HCT116 (cell line): ENCODE data around the gene POGLUT2. TPM values are rescaled to one million over a fixed set of nuclear protein-coding genes. Genes with fewer than 3 reads are reported as not detected.

Source experiments
- ATAC-seq: fragments of 200-7000 bp; cut with Tn5 transposase; 2 replicates; pipeline ENCODE4 v1.9.1; 2020; ENCODE audit warnings: mild to moderate bottlenecking, moderate library complexity
- Bru-seq: library from RNA; stranded (reverse); fragments of 400-500 nt; gene quantifications from one replicate; lab custom pipeline; 2021; lab: Mats Ljungman, UMichigan
- BruChase-seq, 2 experiments: library from RNA; stranded (reverse); fragments of 400-500 nt; gene quantifications; one replicate each; lab custom pipeline; 2021; lab: Mats Ljungman, UMichigan
- BruUV-seq: library from RNA; stranded (reverse); fragments of 400-500 nt; replicated peaks from 2 replicates; lab custom pipeline; 2021; lab: Mats Ljungman, UMichigan
- CTCF ChIA-PET: fragments of 300-600 bp; sonication (Branson Sonifier 250); formaldehyde crosslinking; loops from one replicate; lab custom pipeline; 2021; ENCODE audit warnings: antibody characterized with exemption; lab: Charles Lee
- POLR2A ChIA-PET: fragments of 300-600, 350-600 bp; sonication (Branson Sonifier 250); formaldehyde crosslinking; loops from one replicate; lab custom pipeline; 2021; ENCODE audit warnings: antibody characterized with exemption; lab: Charles Lee
- RAD21 ChIA-PET, 2 experiments: fragments of 300-600 bp; sonication (Branson Sonifier 250); formaldehyde crosslinking; loops; one replicate each; lab custom pipeline; 2023; ENCODE audit warnings: low total read pairs in 2 of 2; ENCODE audit not compliant: uncharacterized antibody in 2 of 2, unreplicated experiment in 2 of 2, low non-redundant PET in 1 of 2; lab: Charles Lee
- DNase-seq: peaks from one replicate; pipeline ENCODE4 v3.0.0-alpha.2; 2010; ENCODE audit warnings: low read depth, low spot score
- H2AFZ ChIP-seq: fragments of 200-600 bp; shearing (Covaris generic), sonication (generic); 2 replicates; pipeline ENCODE4 v1.6.1; 2017; ENCODE audit warnings: low read depth, mixed run types, mixed read lengths, antibody characterized with exemption, low read length; ENCODE audit not compliant: poor library complexity, severe bottlenecking
- H3K27ac ChIP-seq: 2 replicates; pipeline ENCODE4 v1.5.1; 2012; ENCODE audit warnings: low read depth, low read length
- H3K27me3 ChIP-seq: fragments of 200-600 bp; sonication (generic); 2 replicates; pipeline ENCODE4 v1.6.1; 2016; ENCODE audit warnings: mixed run types, low read length, mixed read lengths; ENCODE audit not compliant: insufficient read depth
- H3K36me3 ChIP-seq, 2 experiments: fragments of 200-500 bp in 1 of 2; fragments of 200-600 bp in 1 of 2; sonication (Bioruptor generic) in 1 of 2; sonication (generic) in 1 of 2; 2 replicates each; pipeline versions ENCODE4 v1.5.1 to v1.6.1; 2014 to 2016; ENCODE audit warnings: low read length in 2 of 2, inconsistent platforms in 1 of 2, mixed read lengths in 1 of 2, mixed run types in 1 of 2; ENCODE audit not compliant: insufficient read depth in 2 of 2, control insufficient read depth in 1 of 2
- H3K4me1 ChIP-seq, 2 experiments: fragments of 200-600 bp in 1 of 2; sonication (generic) in 1 of 2; 2 replicates each; pipeline versions ENCODE4 v1.5.1 to v1.6.1; 2012 to 2017; ENCODE audit warnings: low read length in 2 of 2, inconsistent platforms in 1 of 2, mild to moderate bottlenecking in 1 of 2, mixed read lengths in 1 of 2, mixed run types in 1 of 2, moderate library complexity in 1 of 2; ENCODE audit not compliant: insufficient read depth in 2 of 2, control insufficient read depth in 1 of 2
- H3K4me2 ChIP-seq: fragments of 200-600 bp; sonication (generic); 2 replicates; pipeline ENCODE4 v1.6.1; 2017; ENCODE audit warnings: mixed run types, low read length, mixed read lengths
- H3K4me3 ChIP-seq, 2 experiments: fragments of 200-600 bp in 1 of 2; sonication (generic) in 1 of 2; replicated peaks in 1 of 2; 2 replicates each; pipeline ENCODE4 v1.5.1; 2011 to 2016; ENCODE audit warnings: low read length in 2 of 2, control low read depth in 1 of 2, low read depth in 1 of 2, mild to moderate bottlenecking in 1 of 2, mixed read lengths in 1 of 2, mixed run types in 1 of 2
- H3K79me2 ChIP-seq: fragments of 200-600 bp; sonication (generic); 2 replicates; pipeline ENCODE4 v1.6.1; 2017; ENCODE audit warnings: mild to moderate bottlenecking, mixed run types, low read length, moderate library complexity, mixed read lengths; ENCODE audit not compliant: insufficient read depth
- H3K9ac ChIP-seq: fragments of 200-600 bp; sonication (generic); 2 replicates; pipeline ENCODE4 v1.6.1; 2016; ENCODE audit warnings: low read length, mixed read lengths
- H3K9me2 ChIP-seq: fragments of 200-600 bp; sonication (generic), shearing (Covaris generic); 2 replicates; pipeline ENCODE4 v1.6.1; 2017; ENCODE audit warnings: mixed run types, mild to moderate bottlenecking, moderate library complexity; ENCODE audit not compliant: insufficient read depth
- H3K9me3 ChIP-seq, 2 experiments: fragments of 200-500 bp in 1 of 2; fragments of 200-600 bp in 1 of 2; sonication (Bioruptor generic) in 1 of 2; sonication (generic) in 1 of 2; 2 replicates each; pipeline ENCODE4 v1.6.1; 2014 to 2017; ENCODE audit warnings: low read length in 2 of 2, mixed read lengths in 2 of 2, inconsistent platforms in 1 of 2, low read depth in 1 of 2, mild to moderate bottlenecking in 1 of 2, mixed run types in 1 of 2, moderate library complexity in 1 of 2; ENCODE audit not compliant: control insufficient read depth in 1 of 2, insufficient read depth in 1 of 2
- H4K20me1 ChIP-seq: fragments of 200-600 bp; sonication (generic), shearing (Covaris generic); 2 replicates; pipeline ENCODE4 v1.6.1; 2017; ENCODE audit warnings: mixed run types, mild to moderate bottlenecking, moderate library complexity; ENCODE audit not compliant: insufficient read depth
- CBX3 ChIP-seq: IDR thresholded peaks from 2 replicates; pipeline ENCODE4 v1.6.1; 2012; ENCODE audit warnings: low read depth
- CEBPB ChIP-seq: IDR thresholded peaks from 2 replicates; pipeline ENCODE4 v1.6.1; 2012; ENCODE audit warnings: low read depth
- EGR1 ChIP-seq: IDR thresholded peaks from 2 replicates; pipeline ENCODE4 v1.6.1; 2012; ENCODE audit warnings: low read depth
- EZH2 ChIP-seq: fragments of 200-600 bp; sonication (generic); IDR thresholded peaks from 2 replicates; pipeline ENCODE4 v1.6.1; 2017; ENCODE audit warnings: antibody characterized with exemption, mixed run types
- EZH2phosphoT487 ChIP-seq: fragments of 200-600 bp; IDR thresholded peaks from 2 replicates; pipeline ENCODE4 v1.6.1; 2018; ENCODE audit warnings: antibody characterized with exemption, borderline replicate concordance
- POLR2A ChIP-seq: IDR thresholded peaks from 2 replicates; pipeline ENCODE4 v1.7.0; 2011; ENCODE audit warnings: borderline replicate concordance; ENCODE audit not compliant: insufficient read depth, insufficient read length; ENCODE audit errors: extremely low read depth
- POLR2AphosphoS5 ChIP-seq: IDR thresholded peaks from 2 replicates; pipeline ENCODE4 v1.6.1; 2011; ENCODE audit warnings: mild to moderate bottlenecking, low read depth, low read length, moderate library complexity
- RAD21 ChIP-seq: IDR thresholded peaks from 2 replicates; pipeline ENCODE4 v1.6.1; 2012; ENCODE audit warnings: low read depth, mild to moderate bottlenecking
- SIN3A ChIP-seq: IDR thresholded peaks from 2 replicates; pipeline ENCODE4 v1.6.1; 2012; ENCODE audit warnings: low read depth
- SRF ChIP-seq: IDR thresholded peaks from 2 replicates; pipeline ENCODE4 v1.6.1; 2012; ENCODE audit warnings: low read depth
- YY1 ChIP-seq: IDR thresholded peaks from 2 replicates; pipeline ENCODE4 v1.6.1; 2011; ENCODE audit warnings: low read length, low read depth, moderate library complexity, mild to moderate bottlenecking; ENCODE audit not compliant: insufficient replicate concordance; ENCODE audit errors: extremely low read depth
- ZBTB33 ChIP-seq: IDR thresholded peaks from 2 replicates; pipeline ENCODE4 v1.6.1; 2011; ENCODE audit warnings: mild to moderate bottlenecking, low read length, moderate library complexity; ENCODE audit not compliant: insufficient replicate concordance; ENCODE audit errors: extremely low read depth
- ZFX ChIP-seq: fragments of 450-650 bp; IDR thresholded peaks from 2 replicates; pipeline ENCODE4 v1.6.1; 2017
- intact Hi-C: fragments of 100-400 bp; cut with micrococcal nuclease; formaldehyde crosslinking; loops from 2 replicates; pipeline ENCODE4 v1.10.0; 2022
- long read RNA-seq: library from polyadenylated mRNA; unstranded; transcript quantifications from one replicate; pipeline ENCODE4 v2.0.0, GENCODE V29; 2021; ENCODE audit not compliant: unreplicated experiment
- polyA plus RNA-seq: library from polyadenylated mRNA; unstranded; fragments of >200 nt; gene quantifications from 2 replicates; pipeline ENCODE4 v1.2.1, GENCODE V29; 2012; ENCODE audit warnings: missing spikeins
- total RNA-seq: library from RNA; stranded (reverse); gene quantifications from one replicate; pipeline ENCODE4 v1.2.1, GENCODE V29; 2021; ENCODE audit not compliant: unreplicated experiment
- TF ChIP-seq, protein P1 (sequence below): IDR thresholded peaks from 2 replicates; pipeline ENCODE4 v1.6.1; 2012; ENCODE audit warnings: low read depth
- TF ChIP-seq, protein P2 (sequence below), 3 experiments: fragments of 200-600 bp in 1 of 3; sonication (generic) in 1 of 3; IDR thresholded peaks in 2 of 3; conservative IDR thresholded peaks in 1 of 3; 2 replicates each; pipeline ENCODE4 v1.5.1; 2012 to 2017; ENCODE audit warnings: low read depth in 2 of 3, low read length in 2 of 3, antibody characterized with exemption in 1 of 3, borderline replicate concordance in 1 of 3, control low read depth in 1 of 3, mild to moderate bottlenecking in 1 of 3, mixed read lengths in 1 of 3, mixed run types in 1 of 3, moderate library complexity in 1 of 3; ENCODE audit not compliant: insufficient read depth in 1 of 3
- TF ChIP-seq, protein P3 (sequence below): IDR thresholded peaks from 2 replicates; pipeline ENCODE4 v1.6.1; 2012

The POGLUT2 gene
- 4.8 TPM for total RNA-seq
- polyA plus RNA-seq: 1.2 and 2.2 TPM in 2 replicates
- Bru-seq, nascent RNA: percentile 39 among the genes with signal in this experiment
- BruChase-seq, experiment 1, labeled RNA remaining after a 6-hour chase: percentile 45 among the genes with signal in this experiment
- percentile 48 among the genes with signal in this experiment for BruChase-seq, experiment 2, labeled RNA remaining after a 2-hour chase
- long read RNA-seq, transcript KDELC1-201 (10 exons, 2,060 nt): major isoform, 6 of 10 reads
- long read RNA-seq, partial matches to known transcripts: 3 of 10 reads
- long read RNA-seq, other reads (novel, unspliced or antisense): 1 of 10 reads

DNA sequence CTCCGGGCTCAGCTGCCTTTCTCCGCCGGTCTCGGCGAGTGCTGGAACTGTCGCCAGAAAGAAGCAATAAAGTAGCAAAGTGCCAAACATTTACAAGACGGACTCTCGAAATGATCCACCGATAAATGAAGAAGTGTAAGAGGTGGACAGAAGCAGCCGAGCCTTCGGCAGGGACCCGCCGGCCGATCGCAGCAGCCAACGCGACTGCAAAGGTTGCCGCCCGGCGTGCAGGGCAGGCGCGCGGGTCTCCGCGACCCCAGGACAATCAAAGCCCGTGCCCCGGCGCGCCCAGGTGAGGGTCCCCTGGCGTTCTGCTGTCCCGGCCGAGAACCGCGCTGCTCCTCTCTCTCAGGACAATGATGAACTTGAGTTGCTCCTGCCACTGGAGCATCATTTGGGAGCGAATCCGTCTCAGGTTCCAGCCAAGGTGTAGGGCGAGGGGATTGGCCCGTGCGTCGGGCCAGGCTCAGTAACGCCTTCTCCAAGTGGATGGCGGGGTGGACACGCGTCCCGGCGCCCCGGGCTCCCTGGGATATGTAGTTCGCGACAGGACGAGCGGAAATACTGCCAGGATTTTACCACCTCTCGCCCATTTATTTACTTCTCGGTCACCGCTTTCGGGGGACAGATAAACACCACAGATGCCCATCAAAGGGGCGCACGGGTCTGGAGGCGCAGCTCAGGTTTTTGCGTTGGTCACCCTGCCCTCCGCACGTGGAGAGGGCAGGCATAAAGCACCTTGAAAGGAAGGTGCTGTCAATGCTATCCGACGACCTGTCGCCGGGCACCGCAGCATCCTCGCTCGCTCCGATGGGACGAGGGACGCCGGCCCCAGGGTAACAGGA is at the start of gene POGLUT2, which contains the start of gene BIVM:
Gene POGLUT2, minus strand, starts transcription at position 396 of the 845 bp plus-strand sequence. Its CDS starts 306 bp downstream, at position 90.
Gene BIVM, plus strand, starts transcription at position 539 of the 845 bp plus-strand sequence. CDS start 8,149 bp downstream, outside the sequence.
- no peaks in the 10 kb centered on the region for H3K9me2 ChIP-seq
- BruUV-seq: TSS peak; percentile 66
- H3K4me2 ChIP-seq: peak within 1 kb of the TSS; percentile 92
- intact Hi-C loops: loop anchor here (1.0 to 2.0 kb wide), 2 partner anchors 202 to 219 kb away; partner anchors contain the start of gene TPP2
- peak; percentile 87 for DNase-seq
- ATAC-seq: peak; percentile 90
- H3K9ac ChIP-seq: peak within 1 kb of the TSS; percentile 67
- no peaks in the 10 kb centered on the region for H3K27me3 ChIP-seq
- H3K9me3 ChIP-seq: no peaks in the 10 kb centered on the region
- peak within 1 kb of the TSS; percentile 94 for H2AFZ ChIP-seq
- H3K27ac ChIP-seq: peak within 1 kb of the TSS; percentile 71
- no peaks in the 10 kb centered on the region for H3K36me3 ChIP-seq
- ChIA-PET POLR2A (interaction anchor here (0.8 kb wide), 1 partner anchor 202 kb away, joined by 3 read pairs; the partner anchor contains the start of gene TPP2), CTCF (no interaction called here), RAD21 (no interaction called here)
- peaks cover 6 to 11% of the 10 kb centered on the region in 2 experiments for H3K4me1 ChIP-seq
- H4K20me1 ChIP-seq: no peaks in the 10 kb centered on the region
- H3K79me2 ChIP-seq: peaks cover 6% of the 10 kb centered on the region
- H3K4me3 ChIP-seq: peak within 1 kb of the TSS; percentile 82 to 99
- TF ChIP-seq ZFX (no peak; the same call in 1 of the 2 replicates), EZH2phosphoT487 (no peak), POLR2A (peak; percentile 25), EZH2 (no peak), CBX3 (no peak), RAD21 (no peak), SRF (no peak), ZBTB33 (no peak), CEBPB (no peak), EGR1 (no peak), YY1 (peak; percentile 76), POLR2AphosphoS5 (peak; percentile 72), SIN3A (peak; percentile 45; the same call in 1 of the 2 replicates)
- TF ChIP-seq, protein P1, sequence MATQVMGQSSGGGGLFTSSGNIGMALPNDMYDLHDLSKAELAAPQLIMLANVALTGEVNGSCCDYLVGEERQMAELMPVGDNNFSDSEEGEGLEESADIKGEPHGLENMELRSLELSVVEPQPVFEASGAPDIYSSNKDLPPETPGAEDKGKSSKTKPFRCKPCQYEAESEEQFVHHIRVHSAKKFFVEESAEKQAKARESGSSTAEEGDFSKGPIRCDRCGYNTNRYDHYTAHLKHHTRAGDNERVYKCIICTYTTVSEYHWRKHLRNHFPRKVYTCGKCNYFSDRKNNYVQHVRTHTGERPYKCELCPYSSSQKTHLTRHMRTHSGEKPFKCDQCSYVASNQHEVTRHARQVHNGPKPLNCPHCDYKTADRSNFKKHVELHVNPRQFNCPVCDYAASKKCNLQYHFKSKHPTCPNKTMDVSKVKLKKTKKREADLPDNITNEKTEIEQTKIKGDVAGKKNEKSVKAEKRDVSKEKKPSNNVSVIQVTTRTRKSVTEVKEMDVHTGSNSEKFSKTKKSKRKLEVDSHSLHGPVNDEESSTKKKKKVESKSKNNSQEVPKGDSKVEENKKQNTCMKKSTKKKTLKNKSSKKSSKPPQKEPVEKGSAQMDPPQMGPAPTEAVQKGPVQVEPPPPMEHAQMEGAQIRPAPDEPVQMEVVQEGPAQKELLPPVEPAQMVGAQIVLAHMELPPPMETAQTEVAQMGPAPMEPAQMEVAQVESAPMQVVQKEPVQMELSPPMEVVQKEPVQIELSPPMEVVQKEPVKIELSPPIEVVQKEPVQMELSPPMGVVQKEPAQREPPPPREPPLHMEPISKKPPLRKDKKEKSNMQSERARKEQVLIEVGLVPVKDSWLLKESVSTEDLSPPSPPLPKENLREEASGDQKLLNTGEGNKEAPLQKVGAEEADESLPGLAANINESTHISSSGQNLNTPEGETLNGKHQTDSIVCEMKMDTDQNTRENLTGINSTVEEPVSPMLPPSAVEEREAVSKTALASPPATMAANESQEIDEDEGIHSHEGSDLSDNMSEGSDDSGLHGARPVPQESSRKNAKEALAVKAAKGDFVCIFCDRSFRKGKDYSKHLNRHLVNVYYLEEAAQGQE: no peak
- TF ChIP-seq, protein P2, sequence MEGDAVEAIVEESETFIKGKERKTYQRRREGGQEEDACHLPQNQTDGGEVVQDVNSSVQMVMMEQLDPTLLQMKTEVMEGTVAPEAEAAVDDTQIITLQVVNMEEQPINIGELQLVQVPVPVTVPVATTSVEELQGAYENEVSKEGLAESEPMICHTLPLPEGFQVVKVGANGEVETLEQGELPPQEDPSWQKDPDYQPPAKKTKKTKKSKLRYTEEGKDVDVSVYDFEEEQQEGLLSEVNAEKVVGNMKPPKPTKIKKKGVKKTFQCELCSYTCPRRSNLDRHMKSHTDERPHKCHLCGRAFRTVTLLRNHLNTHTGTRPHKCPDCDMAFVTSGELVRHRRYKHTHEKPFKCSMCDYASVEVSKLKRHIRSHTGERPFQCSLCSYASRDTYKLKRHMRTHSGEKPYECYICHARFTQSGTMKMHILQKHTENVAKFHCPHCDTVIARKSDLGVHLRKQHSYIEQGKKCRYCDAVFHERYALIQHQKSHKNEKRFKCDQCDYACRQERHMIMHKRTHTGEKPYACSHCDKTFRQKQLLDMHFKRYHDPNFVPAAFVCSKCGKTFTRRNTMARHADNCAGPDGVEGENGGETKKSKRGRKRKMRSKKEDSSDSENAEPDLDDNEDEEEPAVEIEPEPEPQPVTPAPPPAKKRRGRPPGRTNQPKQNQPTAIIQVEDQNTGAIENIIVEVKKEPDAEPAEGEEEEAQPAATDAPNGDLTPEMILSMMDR (IDR thresholded peaks at IDR 0.05 in 2 of 3, conservative IDR thresholded peaks at IDR 0.05 in 1 of 3; ENCODE audit: borderline replicate concordance in 1 of 3, insufficient read depth in 1 of 3, low read depth in 2 of 3, low read length in 2 of 3): no peak
- TF ChIP-seq, protein P3, sequence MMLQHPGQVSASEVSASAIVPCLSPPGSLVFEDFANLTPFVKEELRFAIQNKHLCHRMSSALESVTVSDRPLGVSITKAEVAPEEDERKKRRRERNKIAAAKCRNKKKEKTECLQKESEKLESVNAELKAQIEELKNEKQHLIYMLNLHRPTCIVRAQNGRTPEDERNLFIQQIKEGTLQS: no peak
